NCI-H187 treated with DMSO at 0.1 percent for 48 hours (cell line): ENCODE data around the gene THAP4.

Experiments used
- DNase-seq: peaks from one replicate; lab custom pipeline; 2025; lab: John Stamatoyannopoulos, UW

The THAP4 gene

GRCh38 chr2:241637018-241637794 is at the start of gene THAP4, which contains the start of gene ATG4B:
THAP4 (minus strand) TSS chr2:241637158; CDS start chr2:241637017, 141 bp downstream.
ATG4B (plus strand) TSS chr2:241637693; CDS start chr2:241637715, 22 bp downstream.
- DNase-seq: no peak

GRCh38 chr2:241686324-241686649 is 49.3 kb upstream of the THAP4 start:
- DNase-seq: no peak

- no peak for DNase-seq
These were observed 44.1 kb upstream of the THAP4 start for GRCh38 chr2:241680827-241681599.

GRCh38 chr2:241680044-241680443 is 43.1 kb upstream of the THAP4 start:
- no peak for DNase-seq

GRCh38 chr2:241678784-241679540 is 42.0 kb upstream of the THAP4 start:
- no peak for DNase-seq

GRCh38 chr2:241678307-241678706 is 41.3 kb upstream of the THAP4 start:
- DNase-seq: no peak

- no peak for DNase-seq
These were observed 40.4 kb upstream of the THAP4 start for GRCh38 chr2:241677392-241677791.

- no peak for DNase-seq
These were observed 39.7 kb upstream of the THAP4 start for GRCh38 chr2:241676665-241677064.

GRCh38 chr2:241675885-241676284 is 38.9 kb upstream of the THAP4 start:
- DNase-seq: no peak

GRCh38 chr2:241673797-241674725 is 37.1 kb upstream of the THAP4 start:
- no peak for DNase-seq

- DNase-seq: no peak
These were observed 36.3 kb upstream of the THAP4 start for GRCh38 chr2:241673189-241673663.

GRCh38 chr2:241672243-241673188 is 35.6 kb upstream of the THAP4 start:
- DNase-seq: no peak

GRCh38 chr2:241671457-241672240 is 34.7 kb upstream of the THAP4 start:
- DNase-seq: no peak

- no peak for DNase-seq
These were observed 33.6 kb upstream of the THAP4 start for GRCh38 chr2:241670333-241671110.

- no peak for DNase-seq
These were observed 31.9 kb upstream of the THAP4 start for GRCh38 chr2:241668839-241669238.

GRCh38 chr2:241668354-241668753 is 31.4 kb upstream of the THAP4 start:
- no peak for DNase-seq

- DNase-seq: no peak
These were observed 29.9 kb upstream of the THAP4 start for GRCh38 chr2:241666627-241667400.
